BLaER1 treated with 17β-estradiol and CSF1 and Interleukin-3, amounts not matched to agents 10 nM and 100 nM (cell line): ENCODE measurements around the gene LIPC.

Source experiments
- H3K27ac ChIP-seq, 11 experiments: shearing (Covaris generic); formaldehyde crosslinking; 2 replicates each; pipeline ENCODE4 v1.8.1; 2022
- H3K27me3 ChIP-seq, 11 experiments: shearing (Covaris generic); formaldehyde crosslinking; 2 replicates each; pipeline ENCODE4 v1.8.1; 2022
- H3K36me3 ChIP-seq, 11 experiments: shearing (Covaris generic); formaldehyde crosslinking; 2 replicates each; pipeline ENCODE4 v1.8.1; 2022
- H3K4me1 ChIP-seq, 10 experiments: shearing (Covaris generic); formaldehyde crosslinking; 2 replicates each; pipeline ENCODE4 v1.8.1; 2022
- H3K4me2 ChIP-seq, 11 experiments: shearing (Covaris generic); formaldehyde crosslinking; 2 replicates each; pipeline ENCODE4 v1.8.1; 2022
- H3K4me3 ChIP-seq, 10 experiments: shearing (Covaris generic); formaldehyde crosslinking; 2 replicates each; pipeline ENCODE4 v1.8.1; 2022
- H3K9ac ChIP-seq, 11 experiments: shearing (Covaris generic); formaldehyde crosslinking; 2 replicates each; pipeline ENCODE4 v1.8.1; 2022
- H3K9me3 ChIP-seq, 11 experiments: shearing (Covaris generic); formaldehyde crosslinking; replicated peaks in 1 of 11; 2 replicates each; pipeline ENCODE4 v1.8.1; 2022
- H4K20me1 ChIP-seq, 11 experiments: shearing (Covaris generic); formaldehyde crosslinking; 2 replicates each; pipeline ENCODE4 v1.8.1; 2022
- Cebpa-rat ChIP-seq, 11 experiments: shearing (Covaris generic); IDR thresholded peaks; 2 replicates each; pipeline ENCODE4 v1.8.1; 2022

The LIPC gene

DNA sequence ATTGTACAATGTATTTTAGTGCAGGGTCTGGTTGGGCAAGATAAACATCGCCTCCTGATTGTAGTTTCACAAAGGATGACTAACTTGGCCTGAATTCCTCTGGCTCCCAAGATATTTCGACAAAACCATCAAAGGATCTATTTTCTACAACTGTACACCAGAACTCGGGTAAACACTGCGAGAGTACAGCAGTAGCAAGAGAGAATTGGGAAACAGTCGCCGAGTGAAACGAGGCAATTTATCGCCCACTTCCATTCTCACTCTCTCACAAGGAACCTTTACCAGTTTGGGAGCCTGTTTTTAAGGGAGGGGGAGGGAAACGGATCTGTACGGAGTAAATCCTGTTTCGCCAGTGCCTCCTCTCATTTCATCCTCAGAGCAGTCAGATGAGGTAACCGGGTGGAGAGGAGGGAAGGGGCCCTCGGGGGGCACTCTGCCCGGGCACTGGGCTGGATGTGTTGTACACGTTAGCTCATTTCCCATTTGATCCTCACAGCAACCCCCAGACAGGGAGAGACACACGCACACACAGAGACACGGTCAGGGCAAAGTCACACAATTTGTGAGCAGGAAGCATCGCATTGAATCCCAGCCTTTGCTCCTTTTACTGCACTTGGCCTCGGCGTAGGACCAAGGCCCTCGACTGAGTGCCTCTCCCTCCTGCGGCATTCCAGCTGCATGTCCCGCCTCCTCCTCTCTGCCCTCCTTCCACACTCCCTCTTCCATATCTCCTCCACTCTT is 120.1 kb downstream of the LIPC start:
- Histone ChIP-seq H3K9ac (peak overlapping the region; percentile 80 to 94 (median 92)), H3K4me1 (peaks cover 93 to 100% (median 99%) of the 10 kb centered on the region in 10 experiments), H3K9me3 (peaks cover 0 to 21% (median 0%) of the 10 kb centered on the region in 11 experiments; a peak in 7 of 22 replicates), H3K36me3 (no peaks in the 10 kb centered on the region), H3K4me3 (peak overlapping the region; percentile 22 to 63 (median 50); a peak in 17 of 20 replicates), H4K20me1 (no peaks in the 10 kb centered on the region), H3K27me3 (no peaks in the 10 kb centered on the region), H3K27ac (peak overlapping the region; percentile 81 to 99 (median 99)), H3K4me2 (peak overlapping the region; percentile 84 to 96 (median 89))
- peak in 10 of 11 experiments; percentile 17 to 99 (median 95); a peak in 19 of 22 replicates for TF ChIP-seq Cebpa-rat (IDR thresholded peaks at IDR 0.05)

DNA sequence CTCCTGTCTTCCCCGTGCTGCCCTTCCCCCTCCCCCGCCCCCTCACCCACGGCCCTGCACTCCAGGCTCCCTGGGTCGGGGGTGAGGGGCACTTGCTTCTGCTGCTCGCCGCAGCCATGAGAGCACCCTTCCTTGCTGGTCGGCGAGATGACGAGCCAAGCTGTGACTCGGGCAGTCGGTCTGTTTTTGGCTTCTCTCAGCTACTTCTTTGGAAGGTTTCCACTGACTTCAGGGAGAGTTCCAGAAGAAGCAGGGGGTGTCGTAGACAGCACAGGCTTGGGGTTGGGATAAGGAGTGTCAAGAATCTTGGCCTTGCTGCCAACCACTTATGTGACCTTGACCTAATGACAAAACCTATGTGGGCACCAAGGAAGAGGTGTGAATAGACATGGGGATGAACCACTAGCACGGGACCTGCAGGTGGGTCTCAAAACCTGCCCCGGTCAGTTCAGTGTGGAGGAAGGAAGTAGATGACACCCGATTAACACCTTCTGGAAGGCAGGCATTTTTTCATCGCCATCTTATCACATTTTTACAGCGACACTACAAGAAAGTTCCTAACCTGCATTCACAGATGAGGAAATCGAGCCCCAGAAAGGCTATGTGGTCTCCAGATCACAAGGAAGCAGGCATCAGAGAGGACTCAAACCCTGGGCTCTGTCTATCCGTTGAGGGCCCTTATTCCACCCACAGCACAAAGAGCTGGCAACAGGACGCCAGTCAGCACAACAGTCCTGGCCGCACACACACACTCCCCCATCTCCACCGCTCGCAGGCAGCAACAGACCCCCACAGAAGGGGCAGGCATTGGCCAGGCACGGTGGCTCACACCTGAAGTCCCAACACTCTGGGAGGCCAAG is 120.9 kb downstream of the LIPC start:
- Histone ChIP-seq H3K27ac (peak overlapping the region; percentile 81 to 99 (median 99)), H3K9ac (peak overlapping the region; percentile 80 to 94 (median 92)), H3K4me3 (peak overlapping the region; percentile 22 to 63 (median 50); a peak in 16 of 20 replicates), H4K20me1 (no peaks in the 10 kb centered on the region), H3K4me1 (peaks cover 94 to 100% (median 98%) of the 10 kb centered on the region in 10 experiments), H3K9me3 (peaks cover 0 to 25% (median 4%) of the 10 kb centered on the region in 11 experiments; a peak in 7 of 22 replicates), H3K4me2 (peak overlapping the region; percentile 84 to 96 (median 89)), H3K27me3 (no peaks in the 10 kb centered on the region), H3K36me3 (no peaks in the 10 kb centered on the region)
- TF ChIP-seq Cebpa-rat (IDR thresholded peaks at IDR 0.05), result no peak

DNA sequence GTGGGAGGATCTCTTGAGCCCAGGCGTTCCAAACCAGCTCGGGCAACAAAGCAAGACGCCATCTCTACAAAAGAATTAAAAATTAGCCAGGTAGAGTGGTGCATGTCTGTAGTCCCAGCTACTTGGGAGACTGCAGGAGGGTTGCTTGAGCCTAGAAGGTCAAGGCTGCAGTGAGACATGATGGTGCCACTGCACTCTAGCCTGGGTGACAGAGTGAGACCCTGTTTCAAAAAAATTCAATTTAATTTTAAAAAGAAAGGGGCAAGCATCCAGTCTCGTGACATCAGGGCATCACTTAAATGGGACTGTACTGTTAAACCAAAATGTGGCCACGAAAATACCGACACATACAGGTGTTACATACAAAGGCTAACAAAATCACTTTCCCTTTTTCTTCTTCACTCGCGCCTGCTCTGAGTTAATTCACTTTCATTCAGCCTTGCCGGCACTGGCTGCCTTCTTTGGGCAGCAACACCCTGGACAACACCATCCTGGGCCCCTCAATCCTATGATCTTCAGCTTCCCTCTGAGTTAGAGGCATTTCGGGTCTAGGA is 121.7 kb downstream of the LIPC start:
- Histone ChIP-seq H3K9ac (peak overlapping the region; percentile 47 to 94 (median 92)), H3K9me3 (peaks cover 2 to 27% (median 9%) of the 10 kb centered on the region in 11 experiments), H3K4me2 (peak overlapping the region; percentile 84 to 96 (median 89)), H3K27me3 (no peaks in the 10 kb centered on the region), H3K36me3 (peaks cover 0 to 2% (median 0%) of the 10 kb centered on the region in 11 experiments; a peak in 2 of 22 replicates), H3K27ac (peak overlapping the region; percentile 81 to 99 (median 99); a peak in 21 of 22 replicates), H3K4me1 (peaks cover 89 to 97% (median 92%) of the 10 kb centered on the region in 10 experiments), H3K4me3 (peak overlapping the region in 6 of 10 experiments; percentile 3 to 63 (median 50); a peak in 5 of 20 replicates), H4K20me1 (no peaks in the 10 kb centered on the region)
- TF ChIP-seq Cebpa-rat (IDR thresholded peaks at IDR 0.05), result no peak

DNA sequence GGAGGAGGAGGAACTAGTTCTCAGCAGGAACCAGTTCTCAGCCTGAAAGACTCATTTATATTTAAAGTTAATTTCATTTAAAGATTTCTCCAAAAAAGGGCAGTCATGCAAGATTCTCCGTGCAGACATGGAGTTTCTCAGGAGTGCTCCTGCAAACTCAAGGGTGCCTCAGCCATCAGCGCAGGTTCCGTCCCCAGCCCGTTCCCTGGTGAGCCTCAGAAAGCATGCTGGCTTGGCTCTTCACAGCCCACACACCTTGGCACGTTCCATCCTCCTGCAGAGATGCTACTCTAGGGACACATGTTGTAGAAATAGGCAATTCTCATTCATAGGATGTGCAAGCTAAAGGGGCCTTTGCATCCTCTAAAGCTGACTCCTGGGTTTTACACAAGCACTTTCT is 123.0 kb downstream of the LIPC start:
- peak overlapping the region; percentile 70 to 94 (median 91); a peak in 20 of 22 replicates for H3K9ac ChIP-seq

DNA sequence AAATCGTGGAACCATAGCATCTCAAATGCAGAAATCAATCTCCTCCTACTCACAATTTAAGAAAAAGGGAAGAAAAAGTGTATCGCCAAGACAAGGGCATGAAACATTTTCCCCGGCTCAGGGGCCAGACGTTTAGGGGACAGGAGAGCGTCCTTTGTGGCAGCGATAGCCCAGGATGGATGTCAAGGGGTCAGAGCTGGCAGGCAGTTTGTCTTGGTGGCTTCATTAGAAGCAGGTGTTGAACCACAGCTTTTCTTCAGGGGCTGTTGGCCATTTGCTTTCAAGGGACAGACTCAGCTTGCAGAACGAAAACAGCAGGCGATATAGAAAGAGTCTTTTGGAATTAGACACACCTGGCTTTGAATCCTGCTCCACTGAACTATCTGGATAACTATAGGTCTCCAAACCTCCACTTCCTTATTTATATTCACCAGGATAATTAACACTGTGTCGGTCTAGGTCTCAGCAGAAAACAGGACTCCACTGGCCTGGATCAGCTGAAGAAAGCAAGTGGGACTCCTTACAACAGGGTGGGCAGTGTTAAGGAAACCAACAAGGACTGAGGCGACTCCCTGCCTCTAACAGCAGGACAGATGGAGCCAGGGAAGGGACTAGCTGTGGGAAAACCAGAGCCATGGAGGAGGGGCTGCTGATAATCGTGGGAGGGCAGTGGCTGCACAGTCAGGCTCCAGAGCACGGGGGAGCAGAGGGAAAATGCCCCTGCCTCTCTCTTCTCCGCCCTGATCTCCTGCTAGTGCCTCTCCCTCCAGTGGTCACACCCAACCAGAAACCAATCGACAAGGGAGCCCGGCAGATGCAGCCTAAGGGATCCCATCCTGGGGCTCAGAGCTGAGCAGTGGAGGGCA is 123.6 kb downstream of the LIPC start:
- peaks cover 0 to 9% (median 0%) of the 10 kb centered on the region in 11 experiments; a peak in 3 of 22 replicates for H3K36me3 ChIP-seq
- H3K27me3 ChIP-seq, result no peaks in the 10 kb centered on the region
- H3K4me3 ChIP-seq, result peak overlapping the region in 5 of 10 experiments; percentile 6 to 20 (median 10); a peak in 3 of 20 replicates
- peaks cover 72 to 84% (median 73%) of the 10 kb centered on the region in 10 experiments for H3K4me1 ChIP-seq
- H3K4me2 ChIP-seq, result peak overlapping the region; percentile 84 to 96 (median 89)
- H3K9ac ChIP-seq, result peak overlapping the region; percentile 64 to 94 (median 90)
- H4K20me1 ChIP-seq, result no peaks in the 10 kb centered on the region
- no peak for TF ChIP-seq Cebpa-rat (IDR thresholded peaks at IDR 0.05)
- peaks cover 11 to 31% (median 23%) of the 10 kb centered on the region in 11 experiments for H3K9me3 ChIP-seq
- peak overlapping the region; percentile 78 to 99 (median 99) for H3K27ac ChIP-seq

More for the DNA sequence above, 123.0 kb downstream of the LIPC start:
- H3K9me3 ChIP-seq, result peaks cover 11 to 27% (median 21%) of the 10 kb centered on the region in 11 experiments
- H4K20me1 ChIP-seq, result no peaks in the 10 kb centered on the region
- H3K27me3 ChIP-seq, result no peaks in the 10 kb centered on the region
- TF ChIP-seq Cebpa-rat (IDR thresholded peaks at IDR 0.05), result no peak
- peak overlapping the region; percentile 84 to 96 (median 89) for H3K4me2 ChIP-seq
- H3K27ac ChIP-seq, result peak overlapping the region; percentile 78 to 99 (median 99); a peak in 20 of 22 replicates
- H3K4me3 ChIP-seq, result 0 out of 20 replicates have a peak overlapping the region, but pooled peaks of 1 of the 10 experiments have one; percentile 20
- H3K4me1 ChIP-seq, result peaks cover 78 to 87% (median 79%) of the 10 kb centered on the region in 10 experiments
- peaks cover 0 to 9% (median 0%) of the 10 kb centered on the region in 11 experiments; a peak in 3 of 22 replicates for H3K36me3 ChIP-seq

DNA sequence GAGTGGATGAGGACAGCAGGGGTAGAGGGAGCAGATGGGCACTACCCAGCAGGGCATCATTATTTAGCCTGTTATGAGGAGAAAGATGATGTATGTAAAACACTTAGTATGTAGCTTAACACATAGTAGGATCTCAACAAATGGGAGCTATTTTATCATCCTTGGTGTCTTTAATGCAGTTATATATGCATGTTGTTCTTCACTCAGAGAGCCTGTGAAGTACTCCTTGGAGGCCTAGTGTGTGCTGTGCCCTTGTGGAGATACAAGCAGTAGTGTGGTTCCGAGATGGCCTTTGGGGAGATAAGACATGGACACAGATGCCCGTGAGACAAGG is 124.2 kb downstream of the LIPC start:
- Histone ChIP-seq H3K4me2 (peak overlapping the region; percentile 84 to 96 (median 89)), H3K27me3 (no peaks in the 10 kb centered on the region), H3K4me1 (peaks cover 66 to 78% (median 67%) of the 10 kb centered on the region in 10 experiments), H3K36me3 (peaks cover 0 to 9% (median 0%) of the 10 kb centered on the region in 11 experiments; a peak in 3 of 22 replicates), H3K4me3 (peak overlapping the region in 6 of 10 experiments; percentile 6 to 20 (median 10); a peak in 4 of 20 replicates), H4K20me1 (no peaks in the 10 kb centered on the region), H3K9ac (peak overlapping the region; percentile 64 to 94 (median 90)), H3K27ac (peak overlapping the region; percentile 78 to 99 (median 99)), H3K9me3 (peaks cover 11 to 31% (median 23%) of the 10 kb centered on the region in 11 experiments)
- no peak for TF ChIP-seq Cebpa-rat (IDR thresholded peaks at IDR 0.05)

DNA sequence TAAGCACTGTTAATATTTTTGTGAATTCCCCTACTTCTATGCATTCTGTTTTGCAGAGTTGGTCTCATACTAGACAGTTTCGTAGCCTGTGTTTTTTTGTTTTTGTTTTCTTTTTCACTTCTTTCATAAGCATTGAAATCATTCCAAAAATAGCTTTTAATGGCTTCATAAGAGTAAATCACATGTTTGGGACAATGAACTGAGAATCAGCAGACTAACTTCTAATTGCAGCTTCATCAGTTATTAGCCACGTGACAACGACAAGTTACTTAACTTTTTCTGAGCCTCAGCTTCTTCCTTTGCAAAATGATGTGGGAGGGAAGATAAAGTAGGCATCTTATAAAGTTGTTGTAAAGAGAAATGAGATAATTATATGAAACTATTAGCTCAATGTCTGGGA is 124.8 kb downstream of the LIPC start:
- peak overlapping the region; percentile 64 to 94 (median 90); a peak in 17 of 22 replicates for H3K9ac ChIP-seq
- peak overlapping the region; percentile 84 to 96 (median 89) for H3K4me2 ChIP-seq
- H3K9me3 ChIP-seq, result peaks cover 11 to 31% (median 23%) of the 10 kb centered on the region in 11 experiments

More for the DNA sequence above, 124.8 kb downstream of the LIPC start:
- Histone ChIP-seq H4K20me1 (no peaks in the 10 kb centered on the region), H3K4me3 (peak overlapping the region in 2 of 10 experiments; percentile 11 to 20; a peak in 2 of 20 replicates), H3K4me1 (peaks cover 60 to 73% (median 62%) of the 10 kb centered on the region in 10 experiments), H3K27me3 (no peaks in the 10 kb centered on the region), H3K36me3 (peaks cover 0 to 9% (median 0%) of the 10 kb centered on the region in 11 experiments; a peak in 3 of 22 replicates), H3K27ac (peak overlapping the region; percentile 78 to 99 (median 99))
- TF ChIP-seq Cebpa-rat (IDR thresholded peaks at IDR 0.05), result peak in 1 of 11 experiments; percentile 7; a peak in 1 of 22 replicates
